Tibial nerve (tissue), 4 donors: ENCODE results near the gene NTN5. TPM values are rescaled to one million over a fixed set of nuclear protein-coding genes. Genes with fewer than 3 reads are reported as not detected.

ENCODE experiments used
- DNase-seq, 2 donors: peaks; one replicate each; pipeline ENCODE4 v3.0.0-alpha.2; 2019; ENCODE audit warnings: low spot score in 2 of 2
- H3K27ac ChIP-seq, 4 donors: fragments of 200-600 bp; sonication (generic) in 3 of 4; one replicate each; pipeline ENCODE4 v1.5.1; 2017 to 2019; ENCODE audit warnings: mild to moderate bottlenecking in 1 of 4
- H3K27me3 ChIP-seq, 2 donors: fragments of 200-600 bp; sonication (generic) in 1 of 2; one replicate each; pipeline versions ENCODE4 v1.5.1 to v1.6.0; 2017 to 2019
- H3K36me3 ChIP-seq, 3 donors: fragments of 200-600 bp; sonication (generic); one replicate each; pipeline ENCODE4 v1.5.1; 2018 to 2019
- H3K4me1 ChIP-seq, 4 donors: fragments of 200-600 bp; sonication (generic) in 3 of 4; one replicate each; pipeline ENCODE4 v1.5.1; 2017 to 2019
- H3K4me3 ChIP-seq, 4 donors: fragments of 200-600 bp; sonication (generic) in 3 of 4; one replicate each; pipeline ENCODE4 v1.5.1; 2017 to 2019; ENCODE audit warnings: mild to moderate bottlenecking in 1 of 4, moderate library complexity in 1 of 4
- H3K9me3 ChIP-seq, 4 donors: fragments of 200-600 bp; sonication (generic) in 3 of 4; one replicate each; pipeline ENCODE4 v1.5.1; 2017 to 2019
- EP300 ChIP-seq, 2 donors: sonication (generic); formaldehyde crosslinking; IDR thresholded peaks; one replicate each; pipeline ENCODE4 v1.6.1; 2017; ENCODE audit warnings: antibody characterized with exemption in 2 of 2, mild to moderate bottlenecking in 1 of 2
- WGBS, 2 donors: methylation state at CpG; one replicate each; pipeline ENCODE4 v1.1.5; 2018; 5-methylcytosine and 5-hydroxymethylcytosine counted together
- total RNA-seq, 4 donors: library from RNA; depleted of rRNA; stranded (reverse); fragments of >200 nt; gene quantifications; one replicate each; pipeline ENCODE4 v1.1.0, GENCODE V29; 2016

The NTN5 gene
- total RNA-seq, 4 donors from 2014 or later: 0.78 to 6.9 (median 2.2) TPM

DNA sequence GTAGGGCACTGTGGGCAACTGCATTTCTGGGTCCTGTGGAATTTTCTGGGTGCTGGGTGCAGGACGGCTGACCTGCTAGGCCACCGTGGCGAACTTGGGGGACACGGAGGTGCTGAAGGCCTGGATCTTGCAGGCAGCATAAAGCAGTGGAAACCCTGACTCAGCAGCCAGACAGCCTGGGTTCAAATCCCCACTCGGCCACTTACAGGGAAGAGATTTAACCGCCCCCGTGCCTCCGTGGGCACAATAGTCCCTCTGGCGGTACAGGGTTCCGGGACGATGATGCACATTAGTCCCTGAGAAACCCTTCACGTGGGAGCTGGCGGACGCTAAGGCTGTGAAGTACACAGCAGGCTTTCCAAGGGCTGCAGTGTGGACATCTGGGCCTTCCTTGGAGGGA, 60.9 kb downstream of the NTN5 start:
- H3K36me3 ChIP-seq: peaks cover 0 to 25% (median 13%) of the 10 kb centered on the region in 3 donors
- H3K27me3 ChIP-seq: no peaks in the 10 kb centered on the region
- 76 to 85% methylated on average over 13 to 14 of the region's 14 CpGs for WGBS, 2 donors
- H3K4me3 ChIP-seq: no peak overlapping the region
- no peak for TF ChIP-seq EP300 (IDR thresholded peaks at IDR 0.05)
- no peaks in the 10 kb centered on the region for H3K9me3 ChIP-seq
- peaks cover 0 to 27% (median 3%) of the 10 kb centered on the region in 4 donors for H3K4me1 ChIP-seq
- no peak for DNase-seq
- no peak overlapping the region for H3K27ac ChIP-seq

Other genes starting within 250 kb of the NTN5 start
- gene GRWD1, start 227.0 kb downstream of the NTN5 start, total RNA-seq: 10 to 100 TPM; 15.1 to 33.1 (median 29.7) TPM
- gene KCNJ14, start 217.4 kb downstream of the NTN5 start, total RNA-seq: 1 to 10 TPM in 2 of 4 donors, under 1 TPM in 2; 0.44 to 4.1 (median 1.5) TPM
- 100 to 1,000 TPM in 1 of 4 donors, 10 to 100 TPM in 3; 56.7 to 114 (median 65.1) TPM for gene CYTH2, start 203.6 kb downstream of the NTN5 start, total RNA-seq
- 1 to 10 TPM in 1 of 4 donors, under 1 TPM in 2, not detected in 1; under 0.01 to 1.8 (median 0.59) TPM for gene LMTK3, start 161.2 kb downstream of the NTN5 start, total RNA-seq
- not detected for gene SULT2B1, start 120.8 kb downstream of the NTN5 start, total RNA-seq
- gene SPACA4, start 66.3 kb downstream of the NTN5 start, total RNA-seq: not detected
- gene FAM83E, start 57.9 kb downstream of the NTN5 start, total RNA-seq: not detected
- gene RPL18, start 53.8 kb downstream of the NTN5 start, total RNA-seq: 1,000 to 10,000 TPM; 2,253 to 3,141 (median 2,490) TPM
- 10 to 100 TPM; 28.0 to 34.7 (median 30.1) TPM for gene SPHK2, start 53.5 kb downstream of the NTN5 start, total RNA-seq
- 10 to 100 TPM in 2 of 4 donors, 1 to 10 TPM in 2; 2.4 to 20.1 (median 10.1) TPM for gene DBP, start 35.6 kb downstream of the NTN5 start, total RNA-seq
- gene CA11, start 26.8 kb downstream of the NTN5 start, total RNA-seq: 1 to 10 TPM; 3.1 to 5.4 (median 4.0) TPM
- gene FUT2, start 23.0 kb upstream of the NTN5 start, total RNA-seq: under 1 TPM in 1 of 4 donors, not detected in 3; 0.44 TPM
- 1 to 10 TPM; 2.7 to 7.2 (median 5.9) TPM for gene MAMSTR, start 46.7 kb upstream of the NTN5 start, total RNA-seq
- 10 to 100 TPM; 12.3 to 23.3 (median 19.8) TPM for gene RASIP1, start 67.6 kb upstream of the NTN5 start, total RNA-seq
- gene IZUMO1, start 73.9 kb upstream of the NTN5 start, total RNA-seq: under 1 TPM in 2 of 4 donors, not detected in 2; 0.21 to 0.30 TPM
- 1 to 10 TPM in 3 of 4 donors, under 1 TPM in 1; 0.98 to 4.2 (median 2.4) TPM for gene FUT1, start 79.6 kb upstream of the NTN5 start, total RNA-seq
- gene FGF21, start 82.5 kb upstream of the NTN5 start, total RNA-seq: not detected
- 100 to 1,000 TPM in 1 of 4 donors, 10 to 100 TPM in 3; 75.8 to 108 (median 88.3) TPM for gene BCAT2, start 138.0 kb upstream of the NTN5 start, total RNA-seq
- gene HSD17B14, start 163.5 kb upstream of the NTN5 start, total RNA-seq: 10 to 100 TPM; 20.1 to 34.5 (median 26.3) TPM
- 100 to 1,000 TPM; 211 to 444 (median 282) TPM for gene PLEKHA4, start 195.6 kb upstream of the NTN5 start, total RNA-seq
- 100 to 1,000 TPM in 2 of 4 donors, 10 to 100 TPM in 2; 81.0 to 171 (median 101) TPM for gene PPP1R15A, start 199.4 kb upstream of the NTN5 start, total RNA-seq
- gene TULP2, start 225.7 kb upstream of the NTN5 start, total RNA-seq: 1 to 10 TPM in 1 of 4 donors, under 1 TPM in 2, not detected in 1; 0.22 to 2.5 (median 0.60) TPM
- 100 to 1,000 TPM; 220 to 352 (median 287) TPM for gene NUCB1, start 227.3 kb upstream of the NTN5 start, total RNA-seq